ENCODE results near the gene MRPL51.
"Not testable (repeated sequence)": the region's sequence is repeated elsewhere in the genome, so short reads cannot be mapped to it uniquely, and the experiment has no call there.

Gene MRPL51

DNA sequence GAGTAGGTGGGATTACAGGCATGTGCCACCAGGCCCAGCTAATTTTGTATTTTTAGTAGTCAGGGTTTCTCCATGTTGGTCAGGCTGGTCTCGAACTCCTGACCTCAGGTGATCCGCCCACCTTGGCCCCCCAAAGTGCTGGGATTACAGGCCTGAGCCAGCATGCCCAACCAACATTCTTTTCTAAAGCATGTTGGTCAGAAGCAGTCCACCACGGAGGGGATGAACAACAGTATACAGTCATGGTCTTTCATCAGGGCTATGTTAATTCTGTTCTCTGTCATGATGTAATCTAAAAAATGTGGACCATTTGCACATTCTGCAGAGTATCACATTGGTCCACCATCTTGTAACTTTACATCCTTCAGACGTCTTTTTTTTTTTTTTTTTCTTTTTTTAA lies 3.6 kb downstream of the MRPL51 start:
- DNase-seq (ENCODE audit: low spot score): no peak
- TF ChIP-seq, protein P1, sequence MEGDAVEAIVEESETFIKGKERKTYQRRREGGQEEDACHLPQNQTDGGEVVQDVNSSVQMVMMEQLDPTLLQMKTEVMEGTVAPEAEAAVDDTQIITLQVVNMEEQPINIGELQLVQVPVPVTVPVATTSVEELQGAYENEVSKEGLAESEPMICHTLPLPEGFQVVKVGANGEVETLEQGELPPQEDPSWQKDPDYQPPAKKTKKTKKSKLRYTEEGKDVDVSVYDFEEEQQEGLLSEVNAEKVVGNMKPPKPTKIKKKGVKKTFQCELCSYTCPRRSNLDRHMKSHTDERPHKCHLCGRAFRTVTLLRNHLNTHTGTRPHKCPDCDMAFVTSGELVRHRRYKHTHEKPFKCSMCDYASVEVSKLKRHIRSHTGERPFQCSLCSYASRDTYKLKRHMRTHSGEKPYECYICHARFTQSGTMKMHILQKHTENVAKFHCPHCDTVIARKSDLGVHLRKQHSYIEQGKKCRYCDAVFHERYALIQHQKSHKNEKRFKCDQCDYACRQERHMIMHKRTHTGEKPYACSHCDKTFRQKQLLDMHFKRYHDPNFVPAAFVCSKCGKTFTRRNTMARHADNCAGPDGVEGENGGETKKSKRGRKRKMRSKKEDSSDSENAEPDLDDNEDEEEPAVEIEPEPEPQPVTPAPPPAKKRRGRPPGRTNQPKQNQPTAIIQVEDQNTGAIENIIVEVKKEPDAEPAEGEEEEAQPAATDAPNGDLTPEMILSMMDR (IDR thresholded peaks at IDR 0.05; ENCODE audit: extremely low read depth, insufficient read depth, missing control alignments): no peak
- in situ Hi-C loops (cut with MboI; ENCODE audit: low pct_unique_long_range_greater_than_20kb, low sequenced_read_pairs, unreplicated experiment): no loop called here

DNA sequence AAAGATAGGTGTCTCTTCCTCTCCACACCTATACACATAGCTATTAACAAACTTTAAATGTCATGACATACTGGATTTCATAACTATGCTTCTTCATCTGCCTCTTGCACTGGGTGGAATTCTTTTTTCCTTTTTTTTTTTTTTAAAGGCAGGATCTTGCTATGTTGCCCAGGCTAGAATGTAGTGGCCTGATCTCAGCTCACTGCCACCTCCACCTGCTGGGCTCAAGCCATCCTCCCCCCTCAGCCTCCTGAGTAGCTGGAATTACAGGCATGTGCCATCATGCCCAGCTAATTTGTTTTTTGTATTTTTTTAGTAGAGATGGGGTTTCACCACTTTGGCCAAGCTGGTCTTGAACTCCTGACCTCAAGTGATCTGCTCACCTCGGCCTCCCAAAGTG lies 4.8 kb downstream of the MRPL51 start:
- TF ChIP-seq, protein P1 (IDR thresholded peaks at IDR 0.05; ENCODE audit: extremely low read depth, insufficient read depth, missing control alignments): no peak

DNA sequence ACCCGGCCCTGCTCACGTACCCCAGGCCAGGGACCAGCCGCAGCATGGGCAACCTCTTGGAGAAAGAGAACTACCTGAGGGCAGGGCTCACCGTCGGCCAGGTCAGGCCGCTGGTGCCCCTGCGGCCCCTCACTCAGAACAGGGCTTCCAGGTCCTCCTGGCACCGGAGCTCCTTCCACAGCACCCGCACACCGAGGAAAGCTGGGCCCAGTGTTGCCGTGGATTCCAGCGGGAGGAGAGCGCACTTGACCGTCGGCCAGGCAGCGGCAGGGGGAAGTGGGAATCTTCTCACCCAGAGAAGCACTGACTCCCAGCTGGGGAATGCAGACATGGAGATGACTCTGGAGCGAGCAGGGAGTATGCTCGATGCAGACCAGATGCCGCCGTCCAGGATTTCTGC lies 14.6 kb downstream of the MRPL51 start:
- TF ChIP-seq, protein P1 (IDR thresholded peaks at IDR 0.05; ENCODE audit: extremely low read depth, insufficient read depth, missing control alignments): no peak
- no peak for DNase-seq (ENCODE audit: low spot score)
- in situ Hi-C loops (cut with MboI; ENCODE audit: low pct_unique_long_range_greater_than_20kb, low sequenced_read_pairs, unreplicated experiment): no loop called here

More for the DNA sequence above, 4.8 kb downstream of the MRPL51 start:
- in situ Hi-C loops (cut with MboI; ENCODE audit: low pct_unique_long_range_greater_than_20kb, low sequenced_read_pairs, unreplicated experiment): no loop called here
- no peak for DNase-seq (ENCODE audit: low spot score)

DNA sequence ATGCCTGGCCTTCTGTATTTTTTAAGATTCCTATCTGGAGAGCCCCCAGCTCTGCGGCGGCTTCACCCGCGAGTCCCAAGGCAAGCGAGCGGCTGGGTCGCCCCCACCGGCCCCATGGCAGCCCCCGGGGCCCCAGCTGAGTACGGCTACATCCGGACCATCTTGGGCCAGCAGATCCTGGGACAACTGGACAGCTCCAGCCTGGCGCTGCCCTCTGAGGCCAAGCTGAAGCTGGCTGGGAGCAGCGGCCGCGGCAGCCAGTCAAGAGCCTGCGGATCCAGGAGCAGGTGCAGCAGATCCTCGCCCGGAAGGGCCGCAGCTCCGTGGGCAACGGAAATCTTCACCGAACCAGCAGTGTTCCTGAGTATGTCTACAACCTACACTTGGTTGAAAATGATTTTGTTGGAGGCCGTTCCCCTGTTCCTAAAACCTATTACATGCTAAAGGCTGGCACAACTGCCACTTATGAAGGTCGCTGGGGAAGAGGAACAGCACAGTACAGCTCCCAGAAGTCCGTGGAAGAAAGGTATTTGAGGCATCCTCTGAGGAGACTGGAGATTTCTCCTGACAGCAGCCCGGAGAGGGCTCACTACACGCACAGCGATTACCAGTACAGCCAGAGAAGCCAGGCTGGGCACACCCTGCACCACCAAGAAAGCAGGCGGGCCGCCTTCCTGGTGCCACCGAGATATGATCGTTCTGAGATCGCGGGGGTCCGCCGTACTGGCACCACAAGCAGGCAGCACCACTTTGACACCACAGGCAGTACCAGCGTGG lies 15.3 kb downstream of the MRPL51 start:
- in situ Hi-C loops (cut with MboI; ENCODE audit: low pct_unique_long_range_greater_than_20kb, low sequenced_read_pairs, unreplicated experiment); DNase-seq (ENCODE audit: low spot score): not testable (repeated sequence)

DNA sequence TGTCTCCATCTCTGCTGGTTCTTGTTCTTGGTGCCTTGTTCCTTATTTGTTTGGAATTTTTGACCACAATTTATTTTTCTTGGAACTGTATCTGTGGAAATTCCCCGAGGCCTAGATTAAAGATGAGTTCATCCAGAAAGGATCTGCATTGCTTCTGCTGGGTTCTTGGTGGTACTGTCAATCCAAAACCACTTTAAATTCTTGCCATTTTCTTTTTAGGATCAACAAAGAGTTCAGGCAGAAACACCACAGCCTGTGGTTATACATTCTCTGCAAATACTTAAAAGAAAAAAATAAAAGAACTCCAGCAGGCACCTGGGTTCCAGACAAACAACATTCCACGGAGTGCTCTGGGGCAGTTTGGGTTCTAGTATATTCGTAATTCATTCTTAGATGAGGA lies 16.6 kb downstream of the MRPL51 start:
- DNase-seq (ENCODE audit: low spot score): no peak
- TF ChIP-seq, protein P1 (IDR thresholded peaks at IDR 0.05; ENCODE audit: extremely low read depth, insufficient read depth, missing control alignments): no peak
- in situ Hi-C loops (cut with MboI; ENCODE audit: low pct_unique_long_range_greater_than_20kb, low sequenced_read_pairs, unreplicated experiment): no loop called here

DNA sequence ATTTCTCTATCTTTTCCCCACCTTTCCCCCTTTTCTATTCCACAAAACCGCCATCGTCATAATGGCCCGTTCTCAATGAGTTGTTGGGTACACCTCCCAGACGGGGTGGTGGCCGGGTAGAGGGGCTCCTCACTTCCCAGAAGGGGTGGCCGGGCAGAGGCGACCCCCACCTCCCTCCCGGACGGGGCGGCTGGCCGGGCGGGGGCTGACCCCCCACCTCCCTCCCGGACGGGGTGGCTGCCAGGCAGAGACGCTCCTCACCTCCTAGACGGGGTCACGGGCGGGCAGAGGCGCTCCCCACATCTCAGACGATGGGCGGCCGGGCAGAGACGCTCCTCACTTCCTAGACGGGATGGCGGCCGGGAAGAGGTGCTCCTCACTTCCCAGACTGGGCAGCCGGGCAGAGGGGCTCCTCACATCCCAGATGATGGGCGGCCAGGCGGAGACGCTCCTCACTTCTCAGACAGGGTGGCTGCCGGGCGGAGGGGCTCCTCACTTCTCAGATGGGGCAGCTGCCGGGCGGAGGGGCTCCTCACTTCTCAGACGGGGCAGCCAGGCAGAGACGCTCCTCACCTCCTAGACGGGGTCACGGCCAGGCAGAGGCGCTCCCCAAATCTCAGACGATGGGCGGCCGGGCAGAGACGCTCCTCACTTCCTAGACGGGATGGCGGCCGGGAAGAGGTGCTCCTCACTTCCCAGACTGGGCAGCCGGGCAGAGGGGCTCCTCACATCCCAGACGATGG lies 17.7 kb downstream of the MRPL51 start:
- in situ Hi-C loops (cut with MboI; ENCODE audit: low pct_unique_long_range_greater_than_20kb, low sequenced_read_pairs, unreplicated experiment); DNase-seq (ENCODE audit: low spot score): not testable (repeated sequence)

DNA sequence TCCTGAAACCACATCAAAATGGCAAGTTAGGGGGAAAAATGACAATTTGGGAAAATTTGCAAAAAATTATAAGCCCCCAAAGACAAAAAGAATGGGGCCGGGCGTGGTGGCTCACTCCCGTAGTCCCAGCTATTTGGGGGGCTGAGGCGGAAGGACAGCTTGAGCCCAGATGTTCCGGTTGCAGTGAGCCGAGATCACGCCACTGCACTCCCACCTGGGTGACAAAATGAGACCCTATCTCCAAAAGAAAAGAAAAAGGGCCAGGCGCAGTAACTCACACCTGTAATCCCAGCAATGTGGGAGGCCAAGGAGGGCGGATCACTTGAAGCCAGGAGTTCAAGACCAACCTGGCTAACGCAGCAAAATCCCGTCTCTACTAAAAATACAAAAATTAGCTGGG lies 20.6 kb downstream of the MRPL51 start:
- DNase-seq (ENCODE audit: low spot score): no peak
- TF ChIP-seq, protein P1 (IDR thresholded peaks at IDR 0.05; ENCODE audit: extremely low read depth, insufficient read depth, missing control alignments): no peak
- in situ Hi-C loops (cut with MboI; ENCODE audit: low pct_unique_long_range_greater_than_20kb, low sequenced_read_pairs, unreplicated experiment): no loop called here
